Ramos (cell line): ENCODE data around the gene PTS.
"Not testable (repeated sequence)": the region's sequence is repeated elsewhere in the genome, so short reads cannot be mapped to it uniquely, and the experiment has no call there.

Experiments
- in situ Hi-C: fragments of 300-500 bp; cut with MboI; formaldehyde crosslinking; loops from one replicate; pipeline ENCODE4 v1.14.3; 2022; ENCODE audit warnings: low sequenced_read_pairs; ENCODE audit not compliant: unreplicated experiment

PTS gene

DNA sequence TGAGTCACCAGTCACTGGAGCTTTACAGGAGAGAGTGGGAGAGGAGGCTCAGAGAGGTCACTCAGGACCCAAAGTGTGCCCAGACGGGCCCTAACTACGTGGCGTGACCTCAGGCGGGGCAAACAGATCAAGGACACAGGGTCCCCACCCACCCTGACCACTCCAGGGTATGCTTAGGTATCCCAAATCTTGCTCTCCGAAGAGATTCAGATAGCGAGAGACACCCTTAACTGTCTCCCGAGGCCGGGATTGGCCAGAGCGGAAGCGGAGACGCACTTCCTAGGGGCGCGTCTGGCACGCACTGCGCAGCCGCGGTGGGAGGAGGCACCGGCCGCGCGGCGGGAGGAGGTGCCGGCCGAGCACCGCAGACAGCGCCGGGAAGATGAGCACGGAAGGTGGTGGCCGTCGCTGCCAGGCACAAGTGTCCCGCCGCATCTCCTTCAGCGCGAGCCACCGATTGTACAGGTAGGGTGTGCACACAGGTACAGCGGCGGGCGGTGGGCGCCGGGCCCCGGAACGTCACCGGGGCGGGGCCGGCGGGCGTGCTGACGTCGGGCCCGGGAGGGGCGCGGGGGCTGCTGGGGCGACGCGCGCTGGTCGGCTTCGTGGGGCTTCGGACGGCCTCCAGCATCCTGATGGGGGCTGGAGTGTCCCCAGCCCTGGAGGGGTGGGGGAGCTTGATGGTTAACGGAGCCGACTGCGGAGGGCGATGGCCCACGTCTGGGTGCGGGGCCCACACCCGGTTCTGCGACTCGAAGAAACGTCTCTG, at the start of gene PTS:
Gene PTS (plus strand): TSS at position 367 of the 769 bp plus-strand sequence. CDS start 16 bp downstream, at position 383.
- in situ Hi-C loops, result no loop called here

DNA sequence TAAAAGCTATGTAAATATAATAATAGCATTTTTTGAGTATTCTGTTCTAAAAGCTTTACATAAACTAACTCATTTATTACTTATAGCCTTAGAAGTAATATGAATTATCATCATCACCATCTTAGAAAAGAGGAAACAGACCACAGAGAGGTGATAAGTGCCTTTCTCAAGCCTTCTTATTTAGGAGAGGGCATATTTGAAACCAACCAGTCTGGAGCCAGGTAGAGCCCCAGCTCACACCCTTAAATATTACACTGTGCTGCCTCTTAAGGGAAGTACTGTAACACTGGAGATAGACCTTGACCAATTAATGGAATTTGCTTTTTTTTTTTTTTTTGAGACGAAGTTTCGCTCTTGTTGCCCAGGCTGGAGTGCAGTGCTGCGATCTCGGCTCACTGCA, 48.6 kb upstream of the PTS start:
- in situ Hi-C loops, result no loop called here

DNA sequence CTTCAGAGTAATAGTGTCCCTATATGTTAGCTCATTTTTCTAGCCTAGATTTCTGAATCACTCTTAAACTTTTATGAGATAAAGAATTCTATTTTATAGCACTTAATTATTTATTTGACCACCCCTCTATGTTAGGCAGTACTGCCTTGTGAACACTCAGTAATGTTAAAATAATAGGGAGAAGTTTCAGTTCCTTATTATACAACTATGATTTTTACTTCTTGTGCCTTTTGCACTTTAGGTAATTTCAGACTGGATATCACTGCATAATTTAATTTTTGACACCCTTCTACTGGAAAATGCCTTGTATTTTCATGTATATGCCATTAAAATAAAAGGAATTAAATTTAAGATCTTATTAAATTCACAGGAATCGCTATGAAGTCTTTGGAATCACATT, 47.8 kb upstream of the PTS start:
- in situ Hi-C loops, result no loop called here

DNA sequence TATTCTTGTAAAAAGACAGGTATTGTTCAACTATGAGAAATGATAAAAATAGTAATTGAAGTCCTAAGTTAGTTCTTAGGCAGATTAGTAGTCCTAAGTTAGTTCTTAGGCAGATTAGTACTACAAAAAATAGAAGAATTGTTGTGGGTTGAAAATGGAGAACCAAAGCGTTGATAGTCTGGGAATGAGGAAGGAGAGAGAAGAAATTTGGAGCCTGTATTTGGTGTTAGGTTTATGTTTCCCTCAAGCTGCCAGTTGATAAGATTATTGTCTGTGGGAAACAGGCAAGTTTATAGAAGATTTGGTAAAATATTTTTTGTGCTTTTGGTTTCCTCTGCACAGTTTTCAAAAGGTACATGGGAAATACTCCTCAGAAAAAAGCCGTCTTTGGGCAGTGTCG, 47.3 kb upstream of the PTS start:
- in situ Hi-C loops, result no loop called here

DNA sequence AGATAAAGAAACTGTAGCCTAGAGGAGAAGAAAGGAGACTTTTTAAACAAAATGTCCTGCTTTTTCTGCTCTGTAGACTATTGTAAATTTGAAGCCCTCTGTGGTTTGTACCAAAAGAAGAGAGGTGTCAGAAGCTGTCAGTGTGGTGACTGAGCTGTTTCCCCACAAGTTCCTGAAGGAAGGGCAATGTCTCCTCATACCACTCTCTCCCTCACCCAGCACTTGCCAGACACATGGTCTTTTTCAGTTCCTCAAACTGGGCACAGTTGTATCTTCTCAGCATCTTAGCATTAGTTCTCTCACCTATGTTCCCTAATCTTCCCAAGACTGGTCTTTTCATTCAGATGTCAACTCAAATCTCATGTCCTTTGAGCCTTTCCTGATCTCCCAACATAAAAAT, 46.6 kb upstream of the PTS start:
- in situ Hi-C loops, result no loop called here

DNA sequence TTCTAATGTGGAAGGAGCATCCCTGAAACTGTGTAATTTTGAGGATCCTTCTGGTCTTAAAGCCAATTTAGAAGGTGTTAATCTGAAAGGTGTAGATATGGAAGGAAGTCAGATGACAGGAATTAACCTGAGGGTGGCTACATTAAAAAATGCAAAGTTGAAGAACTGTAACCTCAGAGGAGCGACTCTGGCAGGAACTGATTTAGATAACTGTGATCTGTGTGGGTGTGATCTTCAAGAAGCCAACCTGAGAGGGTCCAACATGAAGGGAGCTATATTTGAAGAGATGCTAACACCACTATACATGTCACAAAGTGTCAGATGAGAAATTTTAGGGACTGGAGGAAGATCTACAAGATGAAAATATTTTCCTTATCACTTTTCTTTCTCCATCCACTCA, 43.4 kb upstream of the PTS start:
- in situ Hi-C loops, result no loop called here

DNA sequence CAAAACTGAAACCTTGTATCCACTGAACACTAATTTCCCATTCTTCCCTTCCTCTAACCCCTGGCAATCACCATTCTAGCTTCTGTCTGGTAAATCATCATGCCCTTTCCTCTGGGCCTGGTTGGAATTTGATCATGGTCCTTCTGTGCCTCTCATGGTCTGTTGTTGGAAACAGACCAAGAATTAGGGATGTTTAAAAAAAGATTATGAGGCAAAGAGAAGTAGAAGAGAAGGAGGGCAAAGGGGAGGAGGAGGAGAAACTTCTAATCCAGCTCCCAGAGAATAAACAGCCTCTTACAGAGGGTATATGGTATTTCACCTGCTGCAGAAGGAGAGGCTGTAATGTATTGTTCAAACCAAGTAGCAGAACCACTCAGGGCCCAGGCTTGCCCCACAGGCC, 40.3 kb upstream of the PTS start:
- in situ Hi-C loops, result no loop called here

DNA sequence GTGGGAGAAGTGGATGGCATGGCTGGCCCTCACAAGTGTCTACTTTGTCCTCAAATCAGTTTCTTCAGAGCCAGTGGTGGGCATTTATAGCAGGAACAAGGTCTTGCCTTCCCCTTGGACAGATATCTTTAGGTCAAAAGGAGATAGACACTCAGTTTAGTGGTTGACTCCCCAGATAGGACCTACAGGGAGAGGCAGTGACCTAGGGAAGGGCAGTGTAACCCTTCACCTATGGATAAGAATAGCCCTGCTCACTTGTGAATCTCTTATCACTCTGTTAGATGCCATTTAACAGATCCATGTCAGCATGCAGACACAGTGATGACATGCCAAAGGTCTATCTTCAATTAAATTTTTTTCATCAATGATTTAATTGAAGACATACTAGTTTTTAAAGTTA, 39.9 kb upstream of the PTS start:
- in situ Hi-C loops, result no loop called here

DNA sequence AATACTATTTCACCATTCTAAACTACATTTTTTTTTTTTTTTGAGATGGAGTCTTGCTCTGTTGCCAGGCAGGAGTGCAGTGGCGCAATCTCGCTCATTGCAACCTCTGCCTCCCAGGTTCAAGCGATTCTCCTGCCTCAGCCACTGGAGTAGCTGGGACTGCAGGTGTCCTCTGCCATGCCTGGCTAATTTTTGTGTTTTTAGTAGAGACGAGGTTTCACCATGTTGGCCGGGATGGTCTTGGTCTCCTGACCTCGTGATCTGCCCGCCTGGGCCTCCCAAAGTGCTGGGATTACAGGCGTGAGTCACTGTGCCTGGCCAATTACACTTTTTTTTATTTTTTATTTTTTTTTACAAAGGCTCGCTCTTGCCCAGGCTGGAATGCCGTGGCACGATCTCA, 31.1 kb upstream of the PTS start:
- in situ Hi-C loops, result not testable (repeated sequence)

DNA sequence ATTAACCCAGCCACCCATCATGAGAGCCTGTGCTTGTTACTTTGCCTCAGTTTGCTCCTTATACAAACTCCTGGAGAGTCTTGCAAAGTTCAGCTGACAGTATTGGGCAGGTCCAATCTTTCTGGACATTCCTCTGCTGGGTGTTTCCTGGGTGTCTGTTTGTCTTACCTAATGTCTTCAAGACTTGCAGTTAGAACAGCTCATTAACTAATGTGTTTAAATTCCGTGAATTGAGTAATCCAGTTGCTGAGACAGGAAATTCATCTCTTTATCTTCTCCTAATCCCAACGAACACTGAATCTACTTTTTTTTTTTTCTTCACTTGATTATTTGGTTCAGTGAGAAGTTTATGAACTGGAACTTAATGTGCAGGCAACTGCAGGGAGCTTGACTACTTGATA, 30.3 kb upstream of the PTS start:
- in situ Hi-C loops, result no loop called here

DNA sequence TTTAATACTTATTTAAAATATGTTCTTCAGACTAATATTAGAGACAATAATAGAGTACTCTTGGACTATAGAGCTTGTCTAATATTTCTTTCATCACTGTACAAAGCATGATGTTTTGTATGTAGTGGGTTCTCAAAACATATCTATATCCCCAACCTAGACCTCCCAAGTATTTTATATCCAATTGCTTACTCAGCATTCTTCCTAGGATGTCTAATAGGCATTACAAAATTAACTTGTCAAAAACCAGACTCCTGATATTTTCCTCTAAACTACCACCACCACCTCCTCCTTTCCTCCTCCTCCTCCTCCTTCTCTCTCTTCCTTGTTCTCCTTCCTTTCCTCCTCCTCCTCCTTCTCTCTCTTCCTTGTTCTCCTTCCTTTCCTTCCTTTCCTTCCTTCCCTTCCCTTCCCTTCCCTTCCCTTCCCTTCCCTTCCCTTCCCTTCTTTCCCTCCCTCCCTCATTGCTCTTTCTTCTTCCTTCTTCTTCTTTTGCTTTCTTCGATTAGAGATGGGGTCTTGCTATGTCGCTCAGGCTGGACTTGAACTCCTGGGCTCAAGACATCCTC, 29.6 kb upstream of the PTS start:
- in situ Hi-C loops, result no loop called here

DNA sequence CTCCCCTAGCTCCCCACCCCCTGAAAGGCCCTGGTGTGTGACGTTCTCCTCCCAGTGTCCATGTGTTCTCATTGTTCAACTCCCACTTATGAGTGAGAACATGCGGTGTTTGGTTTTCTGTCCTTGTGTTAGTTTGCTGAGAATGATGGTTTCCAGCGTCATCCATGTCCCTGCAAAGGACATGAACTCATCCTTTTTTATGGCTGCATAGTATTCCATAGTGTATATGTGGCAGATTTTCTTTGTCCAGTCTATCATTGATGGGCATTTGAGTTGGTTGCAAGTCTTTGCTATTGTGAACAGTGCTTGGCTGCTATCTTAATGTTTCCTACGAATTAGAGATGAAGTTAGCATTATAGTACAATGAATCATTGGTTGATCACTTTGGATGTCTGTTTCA, 27.1 kb upstream of the PTS start:
- in situ Hi-C loops, result not testable (repeated sequence)

DNA sequence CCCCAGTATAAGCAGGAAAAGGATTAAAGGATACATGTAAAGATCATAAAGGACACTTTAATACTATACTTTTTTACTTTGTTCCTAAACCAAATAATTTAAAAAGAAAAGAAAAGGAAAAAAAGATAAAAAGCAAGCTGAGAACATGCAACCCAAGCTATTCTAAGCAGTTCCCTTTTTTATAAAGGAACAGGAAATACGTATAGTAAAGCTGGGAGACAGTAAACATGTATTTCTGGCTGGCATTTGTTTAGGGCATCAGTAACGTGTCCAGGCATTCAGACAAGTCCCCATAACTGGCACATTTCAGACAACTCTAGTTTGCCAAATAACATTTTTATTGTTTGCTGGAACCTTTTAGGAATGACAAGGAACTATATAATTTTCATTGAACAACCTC, 26.0 kb upstream of the PTS start:
- in situ Hi-C loops, result loop anchor here (25.0 kb wide), 2 partner anchors 362 to 1087 kb away; no protein-coding TSS in a partner anchor

DNA sequence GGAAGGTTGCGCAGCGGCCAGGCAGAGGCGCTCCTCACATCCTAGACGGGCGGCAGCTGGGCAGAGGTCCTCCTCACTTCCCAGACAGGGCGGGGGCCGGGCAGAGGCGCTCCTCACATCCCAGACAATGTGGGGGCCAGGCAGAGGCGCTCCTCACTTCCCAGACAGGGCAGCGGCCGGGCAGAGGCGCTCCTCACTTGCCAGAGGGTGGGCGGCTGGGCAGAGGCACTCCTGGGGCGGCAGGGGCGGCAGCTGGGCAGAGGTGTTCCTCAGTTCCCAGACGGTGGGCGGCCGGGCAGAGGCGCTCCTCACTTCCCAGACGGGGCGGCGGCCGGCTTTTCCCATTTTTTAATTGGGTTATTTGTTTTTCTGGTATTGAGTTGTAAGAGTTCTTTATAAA, 20.2 kb upstream of the PTS start:
- in situ Hi-C loops, result loop anchor here (25.0 kb wide), 2 partner anchors 356 to 1081 kb away; no protein-coding TSS in a partner anchor

DNA sequence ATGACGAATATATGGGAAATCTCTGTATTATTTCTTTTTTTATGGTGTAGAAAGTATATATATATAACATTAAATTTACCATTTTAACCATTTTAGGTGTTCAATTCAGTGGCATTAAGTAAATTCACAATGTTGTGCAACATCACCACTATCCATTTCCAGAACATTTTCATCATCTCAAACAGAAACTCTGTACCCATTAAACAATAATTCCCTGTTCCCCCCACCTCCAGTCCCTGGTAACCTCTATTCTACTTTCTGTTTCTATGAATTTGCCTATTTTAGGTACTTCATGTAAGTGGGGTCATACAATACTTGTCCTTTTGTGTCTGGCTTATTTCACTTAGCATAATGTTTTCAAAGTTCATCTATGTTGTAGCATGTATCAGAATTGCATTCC, 15.3 kb upstream of the PTS start:
- in situ Hi-C loops, result loop anchor here (25.0 kb wide), 2 partner anchors 351 to 1076 kb away; no protein-coding TSS in a partner anchor

DNA sequence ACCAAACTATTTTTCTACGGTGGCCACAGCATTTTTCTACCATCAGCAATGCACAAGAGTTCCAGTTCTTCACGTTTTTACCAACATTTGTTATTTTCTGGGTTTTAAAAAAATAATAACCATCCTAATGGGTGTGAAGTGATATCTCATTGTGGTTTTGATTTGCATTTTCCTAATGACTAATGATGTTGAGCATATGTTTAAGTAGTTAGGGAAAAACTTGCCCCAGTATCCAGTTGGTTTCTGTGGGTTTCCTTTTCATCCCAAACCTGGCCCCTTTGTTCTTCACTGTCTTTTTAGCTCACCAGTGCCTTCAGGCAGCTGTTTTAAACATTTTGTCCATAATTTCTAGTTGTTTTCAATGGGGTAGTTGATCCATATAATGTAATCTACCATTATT, 14.7 kb upstream of the PTS start:
- in situ Hi-C loops, result loop anchor here (25.0 kb wide), 2 partner anchors 351 to 1076 kb away; no protein-coding TSS in a partner anchor

DNA sequence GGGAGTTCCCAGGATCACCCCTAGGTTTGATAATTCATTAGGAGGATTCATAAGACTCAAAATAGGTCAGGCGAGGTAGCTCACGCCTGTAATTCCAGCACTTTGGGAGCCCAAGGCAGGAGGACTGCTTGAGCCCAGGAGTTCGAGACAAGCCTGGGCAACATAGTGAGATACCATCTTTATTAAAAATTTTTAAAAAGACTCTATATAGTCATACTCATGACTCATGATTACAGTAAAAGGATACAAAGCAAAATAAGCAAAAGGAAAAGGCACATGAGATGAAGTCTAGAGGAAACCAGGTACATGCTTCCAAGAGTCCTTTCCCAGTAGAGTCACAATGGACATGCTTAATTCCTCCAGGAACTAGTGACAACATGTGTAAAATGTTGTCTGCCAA, 13.9 kb upstream of the PTS start:
- in situ Hi-C loops, result loop anchor here (25.0 kb wide), 2 partner anchors 350 to 1075 kb away; no protein-coding TSS in a partner anchor

DNA sequence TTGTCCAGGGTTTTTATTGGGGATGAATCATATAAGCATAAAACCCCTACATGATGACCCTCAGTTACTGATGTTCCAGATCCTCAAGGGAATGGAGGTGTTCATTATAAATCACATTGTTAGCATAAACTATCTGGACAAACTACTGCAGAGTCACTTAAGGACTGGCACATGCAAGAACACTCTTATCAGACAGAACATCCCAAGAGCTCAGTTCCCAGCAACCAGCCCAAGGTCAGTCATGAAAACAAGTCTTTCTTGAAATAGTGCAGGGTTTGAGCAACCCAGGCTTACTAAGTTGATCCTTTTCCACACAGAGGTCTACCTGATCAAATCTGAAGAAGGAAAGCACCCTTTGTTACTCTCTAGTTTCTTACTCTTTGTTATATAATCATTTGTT, 13.5 kb upstream of the PTS start:
- in situ Hi-C loops, result loop anchor here (25.0 kb wide), 2 partner anchors 350 to 1075 kb away; no protein-coding TSS in a partner anchor

DNA sequence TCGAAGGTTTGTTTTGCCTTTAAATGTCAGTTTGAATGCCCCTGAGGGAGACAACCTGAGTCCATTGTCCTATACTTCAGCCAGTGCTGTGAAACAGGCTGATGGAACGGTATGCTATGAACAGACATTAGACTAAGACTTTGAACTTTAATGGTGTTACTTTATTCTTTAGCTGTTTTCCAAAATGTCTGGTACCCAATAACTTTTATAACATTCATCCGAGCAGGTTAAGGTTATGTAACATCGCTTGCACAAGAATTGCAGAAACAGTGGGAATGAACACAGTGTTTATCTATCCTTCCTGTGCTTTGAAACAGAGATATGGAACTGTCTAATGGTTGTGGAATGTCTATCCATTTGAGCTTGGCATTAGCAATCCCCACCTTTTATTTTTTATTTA, 12.5 kb upstream of the PTS start:
- in situ Hi-C loops, result loop anchor here (25.0 kb wide), 2 partner anchors 349 to 1074 kb away; no protein-coding TSS in a partner anchor

DNA sequence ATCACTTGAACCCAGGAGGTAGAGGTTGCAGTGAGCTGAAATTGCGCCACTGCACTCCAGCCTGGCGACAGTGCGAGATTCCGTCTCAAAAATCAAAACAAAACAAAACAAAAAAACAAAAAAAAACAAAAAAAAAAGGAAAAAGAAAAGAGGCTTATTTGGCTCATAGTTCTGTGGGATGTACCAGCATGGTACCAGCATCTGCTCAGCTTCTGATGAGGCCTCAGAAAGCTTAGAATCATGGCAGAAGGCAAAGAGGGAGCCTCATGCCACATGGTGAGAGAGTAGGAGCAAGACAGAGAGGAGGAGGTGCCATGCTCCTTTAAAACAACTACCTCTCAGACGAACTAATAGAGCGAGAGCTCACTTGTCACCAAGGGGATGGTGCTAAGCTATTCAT, 10.6 kb upstream of the PTS start:
- in situ Hi-C loops, result loop anchor here (25.0 kb wide), 2 partner anchors 347 to 1072 kb away; no protein-coding TSS in a partner anchor

DNA sequence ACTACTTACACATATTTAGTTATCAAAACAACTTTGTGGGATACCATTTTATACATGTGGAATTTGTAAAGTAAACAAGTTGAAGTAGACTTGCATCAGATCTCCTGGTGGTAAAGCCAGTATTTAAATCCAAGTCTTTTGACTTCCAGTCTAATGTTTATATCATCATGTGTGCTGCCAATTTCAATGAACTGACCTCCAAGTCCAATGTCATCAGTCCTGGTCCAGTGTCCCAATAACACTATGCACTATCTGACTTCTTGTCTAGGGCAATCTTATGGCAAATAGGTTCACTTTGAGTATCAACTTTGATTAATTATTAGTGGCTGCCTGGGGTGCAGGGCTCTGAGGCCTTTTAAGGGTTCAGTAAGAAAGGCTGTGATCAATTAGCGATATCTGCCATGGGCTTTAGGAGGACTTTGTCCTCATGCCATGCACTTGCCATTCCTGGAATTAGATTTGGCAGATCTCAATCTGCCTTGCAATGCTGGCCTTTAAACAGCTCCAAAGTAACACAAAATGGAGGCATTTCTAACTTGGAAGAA, 9.6 kb upstream of the PTS start:
- in situ Hi-C loops, result loop anchor here (25.0 kb wide), 2 partner anchors 346 to 1071 kb away; no protein-coding TSS in a partner anchor
